Measurements from ENCODE around the gene AMMECR1L.

Gene AMMECR1L

GRCh38 chr2:127877136-127877535, 8.6 kb downstream of the AMMECR1L start:
- no peak for TF ChIP-seq CTCF (IDR thresholded peaks at IDR 0.05)

- no peak for TF ChIP-seq CTCF (IDR thresholded peaks at IDR 0.05)
These were observed 11.1 kb downstream of the AMMECR1L start for GRCh38 chr2:127874378-127875269.

GRCh38 chr2:127873707-127874303, 12.0 kb downstream of the AMMECR1L start:
- no peak for TF ChIP-seq CTCF (IDR thresholded peaks at IDR 0.05)

- no peak for TF ChIP-seq CTCF (IDR thresholded peaks at IDR 0.05)
These were observed 13.4 kb downstream of the AMMECR1L start for GRCh38 chr2:127872354-127872753.

- TF ChIP-seq CTCF (IDR thresholded peaks at IDR 0.05) = no peak
These were observed 19.8 kb downstream of the AMMECR1L start for GRCh38 chr2:127865926-127866325.

GRCh38 chr2:127864877-127865276, 20.9 kb downstream of the AMMECR1L start:
- TF ChIP-seq CTCF (IDR thresholded peaks at IDR 0.05) = no peak

- no peak for TF ChIP-seq CTCF (IDR thresholded peaks at IDR 0.05)
These were observed 23.5 kb downstream of the AMMECR1L start for GRCh38 chr2:127862228-127862627.
